Uterus (tissue), 4 donors: ENCODE measurements around the gene CLASRP. TPM values are rescaled to one million over a fixed set of nuclear protein-coding genes. Genes with fewer than 3 reads are reported as not detected.

Source experiments
- DNase-seq, 2 donors: peaks; one replicate each; pipeline ENCODE4 v3.0.0-alpha.2; 2019 to 2020
- H3K27ac ChIP-seq, 2 donors: fragments of 200-600 bp; sonication (generic); 1 replicate in 1 of 2; 2 replicates in 1 of 2; pipeline ENCODE4 v1.5.1; 2016 to 2018
- H3K27me3 ChIP-seq, 2 donors: fragments of 200-600 bp; sonication (generic); one replicate each; pipeline ENCODE4 v1.5.1; 2018 to 2019; ENCODE audit warnings: control low read depth in 1 of 2
- H3K36me3 ChIP-seq, 2 donors: fragments of 200-600 bp; sonication (generic); one replicate each; pipeline ENCODE4 v1.5.1; 2019; ENCODE audit warnings: control low read depth in 1 of 2
- H3K4me1 ChIP-seq, 2 donors: fragments of 200-600 bp; sonication (generic); one replicate each; pipeline ENCODE4 v1.5.1; 2018 to 2019; ENCODE audit warnings: control low read depth in 1 of 2
- H3K4me3 ChIP-seq, 2 donors: fragments of 200-600 bp; sonication (generic); 1 replicate in 1 of 2; 2 replicates in 1 of 2; pipeline ENCODE4 v1.5.1; 2018 to 2019; ENCODE audit warnings: mild to moderate bottlenecking in 1 of 2
- H3K9me3 ChIP-seq, 2 donors: fragments of 200-600 bp; sonication (generic); one replicate each; pipeline ENCODE4 v1.5.1; 2019; ENCODE audit warnings: control low read depth in 1 of 2
- POLR2A ChIP-seq, 2 donors: fragments of 450-650 bp; IDR thresholded peaks; one replicate each; pipeline ENCODE4 v1.6.1; 2016; ENCODE audit warnings: antibody characterized with exemption in 2 of 2, mild to moderate bottlenecking in 1 of 2, moderate library complexity in 1 of 2
- intact Hi-C: fragments of 100-400 bp; cut with DNase I; formaldehyde crosslinking; loops from one replicate; pipeline ENCODE4 v1.15.1; 2023; ENCODE audit warnings: low total_unique reads
- total RNA-seq, 4 donors: library from RNA; depleted of rRNA in 3 of 4; stranded (reverse); fragments of >200 nt in 3 of 4; gene quantifications; one replicate each; pipeline versions ENCODE4 v1.1.0 to v1.2.4, GENCODE V29; 2014 to 2023
- TF ChIP-seq, protein P1 (sequence below), 4 experiments: fragments of 200-600 bp in 2 of 4; fragments of 450-650 bp in 2 of 4; sonication (generic) in 2 of 4; IDR thresholded peaks; one replicate each; pipeline ENCODE4 v1.5.1; 2016 to 2019; ENCODE audit warnings: antibody characterized with exemption in 4 of 4, mild to moderate bottlenecking in 2 of 4, moderate library complexity in 1 of 4
- donor health status: DM: yes; HTN: yes; CAD: no.

The CLASRP gene
- total RNA-seq, 4 donors from 2014 or later, result 36.6 to 107 (median 73.9) TPM

DNA sequence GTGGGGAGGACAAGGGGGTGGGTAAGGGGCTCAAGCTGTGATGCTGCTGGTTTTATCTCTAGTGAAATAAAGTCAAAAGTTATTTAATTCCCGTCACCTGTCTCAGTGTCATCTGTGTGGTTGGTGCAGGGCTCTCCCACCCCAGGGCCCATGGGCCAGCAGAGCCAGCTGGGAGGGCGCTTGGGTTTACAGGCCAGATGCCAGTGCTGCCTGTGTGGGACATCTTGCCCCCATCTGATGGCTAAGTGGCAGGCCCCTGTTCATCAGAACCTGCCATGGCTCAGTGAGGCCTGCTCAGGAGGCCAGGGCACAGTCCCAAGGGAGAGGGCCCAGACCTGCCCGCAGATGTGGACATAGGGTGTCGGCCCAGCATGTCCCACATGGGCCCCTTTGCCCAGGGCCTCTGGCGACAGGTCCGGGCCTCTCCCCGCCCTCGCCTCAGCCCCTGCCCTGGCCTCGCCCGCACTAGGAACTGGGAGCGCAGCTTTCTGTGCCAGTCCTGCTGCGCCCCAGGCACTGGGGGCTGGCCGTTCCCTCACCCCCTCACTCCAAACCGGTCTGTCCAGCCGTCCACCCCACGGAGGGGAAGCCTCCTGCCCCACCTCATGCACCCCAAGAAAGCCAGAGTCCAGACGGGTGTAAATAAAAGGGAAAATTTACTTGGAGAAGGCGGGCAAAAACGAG lies 32.2 kb downstream of the CLASRP start:
- intact Hi-C loops, result no loop called here
- no peak overlapping the region for H3K27ac ChIP-seq
- H3K36me3 ChIP-seq, result no peaks in the 10 kb centered on the region
- DNase-seq, result no peak
- no peaks in the 10 kb centered on the region for H3K9me3 ChIP-seq
- H3K4me3 ChIP-seq, result no peak overlapping the region
- peaks cover 0 to 2% of the 10 kb centered on the region in 2 donors for H3K4me1 ChIP-seq
- H3K27me3 ChIP-seq, result no peaks in the 10 kb centered on the region
- TF ChIP-seq POLR2A (IDR thresholded peaks at IDR 0.05), result no peak

DNA sequence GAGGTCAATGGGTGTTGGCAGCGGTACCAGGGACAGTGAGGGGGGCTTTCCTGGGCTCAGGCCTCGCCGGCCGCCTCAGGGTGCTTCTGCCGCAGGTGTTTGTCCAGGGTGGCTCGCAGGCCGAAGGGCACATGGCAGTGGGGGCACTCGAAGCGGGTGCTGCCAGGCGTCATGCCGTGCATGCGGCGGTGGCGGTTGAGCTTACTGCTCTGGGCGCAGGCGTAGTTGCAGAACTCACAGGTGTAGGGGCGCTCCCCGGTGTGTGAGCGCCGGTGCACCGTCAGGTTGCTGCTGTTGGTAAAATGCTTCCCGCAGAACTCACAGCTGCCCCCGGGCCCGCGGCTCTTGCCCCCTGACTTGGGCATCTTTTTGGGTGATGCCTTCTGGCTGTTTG lies 32.7 kb downstream of the CLASRP start:
- no peak for TF ChIP-seq POLR2A (IDR thresholded peaks at IDR 0.05)
- TF ChIP-seq, protein P1, sequence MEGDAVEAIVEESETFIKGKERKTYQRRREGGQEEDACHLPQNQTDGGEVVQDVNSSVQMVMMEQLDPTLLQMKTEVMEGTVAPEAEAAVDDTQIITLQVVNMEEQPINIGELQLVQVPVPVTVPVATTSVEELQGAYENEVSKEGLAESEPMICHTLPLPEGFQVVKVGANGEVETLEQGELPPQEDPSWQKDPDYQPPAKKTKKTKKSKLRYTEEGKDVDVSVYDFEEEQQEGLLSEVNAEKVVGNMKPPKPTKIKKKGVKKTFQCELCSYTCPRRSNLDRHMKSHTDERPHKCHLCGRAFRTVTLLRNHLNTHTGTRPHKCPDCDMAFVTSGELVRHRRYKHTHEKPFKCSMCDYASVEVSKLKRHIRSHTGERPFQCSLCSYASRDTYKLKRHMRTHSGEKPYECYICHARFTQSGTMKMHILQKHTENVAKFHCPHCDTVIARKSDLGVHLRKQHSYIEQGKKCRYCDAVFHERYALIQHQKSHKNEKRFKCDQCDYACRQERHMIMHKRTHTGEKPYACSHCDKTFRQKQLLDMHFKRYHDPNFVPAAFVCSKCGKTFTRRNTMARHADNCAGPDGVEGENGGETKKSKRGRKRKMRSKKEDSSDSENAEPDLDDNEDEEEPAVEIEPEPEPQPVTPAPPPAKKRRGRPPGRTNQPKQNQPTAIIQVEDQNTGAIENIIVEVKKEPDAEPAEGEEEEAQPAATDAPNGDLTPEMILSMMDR (IDR thresholded peaks at IDR 0.05), result no peak
- H3K27ac ChIP-seq, result no peak overlapping the region
- H3K36me3 ChIP-seq, result no peaks in the 10 kb centered on the region
- DNase-seq, result no peak
- H3K4me1 ChIP-seq, result peaks cover 0 to 4% of the 10 kb centered on the region in 2 donors
- H3K27me3 ChIP-seq, result no peaks in the 10 kb centered on the region
- intact Hi-C loops, result no loop called here
- H3K9me3 ChIP-seq, result no peaks in the 10 kb centered on the region
- H3K4me3 ChIP-seq, result no peak overlapping the region

DNA sequence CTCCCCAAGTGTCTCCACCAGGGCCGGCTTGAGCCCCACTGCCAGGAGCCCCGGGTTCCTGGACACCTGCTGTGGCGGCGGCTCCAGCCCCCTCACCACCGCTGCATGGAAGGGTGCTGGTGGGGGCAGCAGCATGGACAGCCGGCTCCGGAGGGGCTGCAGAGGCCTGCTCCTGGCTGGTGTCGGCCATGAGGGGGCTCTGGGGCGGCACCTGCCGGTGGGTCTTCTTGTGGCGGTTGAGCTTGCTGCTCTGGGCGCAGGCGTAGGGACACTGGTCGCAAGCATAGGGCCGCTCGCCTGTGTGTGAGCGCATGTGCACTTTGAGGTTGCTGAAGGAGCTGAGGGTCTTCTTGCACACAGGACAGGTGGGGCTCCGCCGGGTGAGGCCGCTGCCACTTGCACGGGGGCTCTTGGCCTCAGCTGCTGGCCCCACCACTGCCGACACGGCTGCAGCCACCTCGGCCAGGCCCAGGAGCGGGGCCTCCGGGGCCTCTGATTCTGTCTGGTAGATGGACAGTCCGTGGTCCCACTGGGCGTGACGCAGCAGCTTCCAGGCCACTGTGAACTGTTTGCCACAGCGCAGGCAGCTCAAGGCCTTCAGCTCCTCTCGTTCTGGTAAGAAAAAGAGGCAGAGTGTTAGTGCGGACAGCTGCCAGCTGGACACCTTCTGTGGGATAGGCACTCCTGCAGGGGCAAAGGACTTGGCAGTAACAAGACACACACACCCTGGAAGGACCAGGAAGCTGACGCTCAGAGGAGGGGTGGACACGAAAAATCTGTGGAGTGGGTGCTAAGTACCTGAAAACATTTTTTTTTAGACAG lies 33.3 kb downstream of the CLASRP start:
- Histone ChIP-seq H3K27me3 (no peaks in the 10 kb centered on the region), H3K36me3 (no peaks in the 10 kb centered on the region), H3K4me1 (peaks cover 0 to 4% of the 10 kb centered on the region in 2 donors), H3K4me3 (no peak overlapping the region), H3K27ac (no peak overlapping the region), H3K9me3 (no peaks in the 10 kb centered on the region)
- no peak for TF ChIP-seq POLR2A (IDR thresholded peaks at IDR 0.05)
- TF ChIP-seq, protein P1 (IDR thresholded peaks at IDR 0.05), result no peak
- intact Hi-C loops, result no loop called here
- no peak for DNase-seq

DNA sequence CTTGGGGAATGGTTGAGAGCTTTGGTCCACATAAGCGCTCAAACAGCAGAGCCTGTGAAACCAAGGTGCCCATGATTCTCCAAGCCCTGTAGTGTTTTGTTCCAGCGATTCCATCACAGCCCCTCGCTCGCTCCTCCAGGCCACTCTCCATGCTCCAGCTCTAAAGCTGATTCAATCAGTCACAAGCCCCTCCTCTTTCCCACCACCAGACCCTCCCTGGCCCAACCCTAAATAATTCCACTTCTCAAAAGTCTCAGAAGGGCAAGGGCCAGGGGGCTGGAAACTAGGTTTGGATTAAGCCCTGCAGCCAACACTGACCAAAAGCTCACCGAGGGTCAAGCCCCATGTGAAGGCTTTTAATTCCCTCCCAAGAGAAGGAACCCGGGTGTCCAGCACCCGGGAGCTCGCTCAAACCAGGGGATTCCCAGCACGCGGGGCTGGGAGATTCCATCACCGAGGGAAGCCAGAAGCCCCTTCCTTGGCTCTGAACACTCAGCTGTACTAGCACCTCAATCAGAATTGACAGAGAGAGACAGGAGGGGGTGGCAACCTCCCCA lies 36.0 kb downstream of the CLASRP start:
- Histone ChIP-seq H3K9me3 (no peaks in the 10 kb centered on the region), H3K4me1 (peaks cover 0 to 4% of the 10 kb centered on the region in 2 donors), H3K27ac (no peak overlapping the region), H3K36me3 (no peaks in the 10 kb centered on the region), H3K4me3 (no peak overlapping the region), H3K27me3 (no peaks in the 10 kb centered on the region)
- intact Hi-C loops, result no loop called here
- TF ChIP-seq, protein P1 (IDR thresholded peaks at IDR 0.05), result no peak
- no peak for TF ChIP-seq POLR2A (IDR thresholded peaks at IDR 0.05)
- no peak for DNase-seq

DNA sequence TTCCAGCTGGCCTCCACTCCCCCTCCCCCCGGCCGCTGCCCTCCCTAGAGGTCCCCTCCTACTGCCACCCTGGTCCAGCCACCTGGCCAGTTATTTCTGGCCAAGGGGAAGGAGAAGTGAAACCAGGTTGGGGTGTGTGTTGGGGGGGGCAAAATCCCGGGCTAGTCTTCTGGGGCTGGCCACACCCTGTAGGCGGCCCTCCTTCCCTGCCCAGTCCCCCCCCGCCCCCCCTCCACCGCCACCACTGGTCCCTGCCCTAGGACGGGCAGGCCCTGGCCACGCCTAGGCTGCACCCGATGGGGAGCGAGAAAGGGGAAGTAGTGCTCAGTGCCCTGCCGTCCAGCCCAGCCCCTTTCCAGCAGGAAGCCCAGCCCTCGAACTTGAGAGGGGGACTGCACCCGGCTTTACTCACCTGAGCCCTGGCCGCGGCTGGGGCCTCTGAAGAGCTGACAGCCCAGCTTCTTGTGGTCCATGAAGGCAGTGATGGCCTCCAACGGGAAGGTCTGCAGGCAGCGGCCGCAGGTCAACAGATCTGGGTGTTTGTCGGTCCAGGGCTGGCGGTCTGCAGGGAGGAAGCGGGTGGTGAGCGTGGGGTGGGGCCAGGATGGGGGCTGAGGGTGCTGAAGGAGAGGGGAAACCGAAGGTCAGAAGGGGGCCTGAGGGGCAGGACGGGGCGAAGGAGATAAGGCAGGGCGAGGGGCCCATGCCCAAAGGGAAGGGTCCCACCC lies 36.6 kb downstream of the CLASRP start:
- intact Hi-C loops, result no loop called here
- TF ChIP-seq POLR2A (IDR thresholded peaks at IDR 0.05), result no peak
- TF ChIP-seq, protein P1 (IDR thresholded peaks at IDR 0.05), result no peak
- H3K27ac ChIP-seq, result no peak overlapping the region
- DNase-seq, result no peak
- H3K9me3 ChIP-seq, result no peaks in the 10 kb centered on the region
- no peaks in the 10 kb centered on the region for H3K27me3 ChIP-seq
- H3K4me1 ChIP-seq, result peaks cover 0 to 4% of the 10 kb centered on the region in 2 donors
- peak overlapping the region; percentile 17 to 22 for H3K4me3 ChIP-seq
- no peaks in the 10 kb centered on the region for H3K36me3 ChIP-seq
